Measurements from ENCODE around the gene STARD10. TPM values are rescaled to one million over a fixed set of nuclear protein-coding genes. Genes with fewer than 3 reads are reported as not detected.

The STARD10 gene
- total RNA-seq, 1 experiment from 2014 or later = 58.4 TPM

DNA sequence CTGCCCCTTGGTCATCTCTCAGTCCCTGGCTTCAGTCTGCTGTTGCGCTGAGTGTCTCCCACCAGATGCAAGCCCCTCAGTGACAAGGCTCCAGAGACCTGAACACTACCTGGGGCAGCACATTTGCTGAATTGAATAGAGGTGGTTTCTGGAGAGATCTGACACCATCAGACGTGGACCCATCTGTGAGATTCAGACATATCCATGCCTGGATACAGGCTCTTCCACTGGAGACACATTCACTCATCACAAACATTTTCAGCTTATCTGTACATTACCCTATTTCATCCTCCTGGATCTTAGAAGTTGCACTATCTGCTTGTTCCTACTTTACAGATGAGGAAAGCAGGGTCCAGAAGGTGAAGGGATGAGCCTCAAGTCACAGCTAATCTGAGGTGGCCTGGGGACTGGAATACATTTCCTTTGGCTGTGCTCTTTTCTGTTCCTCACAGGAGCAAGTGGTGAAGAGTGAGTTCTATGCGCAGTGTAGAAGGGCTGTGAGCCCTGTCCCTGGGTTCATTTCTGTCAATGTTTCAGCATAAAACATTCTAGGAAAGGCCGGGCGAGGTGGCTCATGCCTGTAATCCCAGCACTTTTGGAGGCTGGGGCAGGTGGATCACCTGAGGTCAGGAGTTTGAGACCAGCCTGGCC is 39.4 kb upstream of the STARD10 start:
- POLR2A ChIA-PET = no interaction called here
- TF ChIP-seq, protein P1, sequence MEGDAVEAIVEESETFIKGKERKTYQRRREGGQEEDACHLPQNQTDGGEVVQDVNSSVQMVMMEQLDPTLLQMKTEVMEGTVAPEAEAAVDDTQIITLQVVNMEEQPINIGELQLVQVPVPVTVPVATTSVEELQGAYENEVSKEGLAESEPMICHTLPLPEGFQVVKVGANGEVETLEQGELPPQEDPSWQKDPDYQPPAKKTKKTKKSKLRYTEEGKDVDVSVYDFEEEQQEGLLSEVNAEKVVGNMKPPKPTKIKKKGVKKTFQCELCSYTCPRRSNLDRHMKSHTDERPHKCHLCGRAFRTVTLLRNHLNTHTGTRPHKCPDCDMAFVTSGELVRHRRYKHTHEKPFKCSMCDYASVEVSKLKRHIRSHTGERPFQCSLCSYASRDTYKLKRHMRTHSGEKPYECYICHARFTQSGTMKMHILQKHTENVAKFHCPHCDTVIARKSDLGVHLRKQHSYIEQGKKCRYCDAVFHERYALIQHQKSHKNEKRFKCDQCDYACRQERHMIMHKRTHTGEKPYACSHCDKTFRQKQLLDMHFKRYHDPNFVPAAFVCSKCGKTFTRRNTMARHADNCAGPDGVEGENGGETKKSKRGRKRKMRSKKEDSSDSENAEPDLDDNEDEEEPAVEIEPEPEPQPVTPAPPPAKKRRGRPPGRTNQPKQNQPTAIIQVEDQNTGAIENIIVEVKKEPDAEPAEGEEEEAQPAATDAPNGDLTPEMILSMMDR (IDR thresholded peaks at IDR 0.05 in 2 of 3, conservative IDR thresholded peaks at IDR 0.05 in 1 of 3; ENCODE audit: borderline replicate concordance in 1 of 3, insufficient read depth in 1 of 3, low read depth in 2 of 3, low read length in 2 of 3) = no peak
- TF ChIP-seq EZH2 (IDR thresholded peaks at IDR 0.05) (no peak), ELF1 (IDR thresholded peaks at IDR 0.05; ENCODE audit: borderline replicate concordance, low read depth) (no peak), FOSL1 (IDR thresholded peaks at IDR 0.05; ENCODE audit: low read depth) (no peak), SP1 (IDR thresholded peaks at IDR 0.05; ENCODE audit: low read depth) (no peak), TCF7L2 (IDR thresholded peaks at IDR 0.05; ENCODE audit: borderline replicate concordance, extremely low read depth, insufficient read depth, insufficient read length) (no peak), POLR2AphosphoS5 (IDR thresholded peaks at IDR 0.05; ENCODE audit: low read depth, low read length) (no peak)
- TF ChIP-seq, protein P2, sequence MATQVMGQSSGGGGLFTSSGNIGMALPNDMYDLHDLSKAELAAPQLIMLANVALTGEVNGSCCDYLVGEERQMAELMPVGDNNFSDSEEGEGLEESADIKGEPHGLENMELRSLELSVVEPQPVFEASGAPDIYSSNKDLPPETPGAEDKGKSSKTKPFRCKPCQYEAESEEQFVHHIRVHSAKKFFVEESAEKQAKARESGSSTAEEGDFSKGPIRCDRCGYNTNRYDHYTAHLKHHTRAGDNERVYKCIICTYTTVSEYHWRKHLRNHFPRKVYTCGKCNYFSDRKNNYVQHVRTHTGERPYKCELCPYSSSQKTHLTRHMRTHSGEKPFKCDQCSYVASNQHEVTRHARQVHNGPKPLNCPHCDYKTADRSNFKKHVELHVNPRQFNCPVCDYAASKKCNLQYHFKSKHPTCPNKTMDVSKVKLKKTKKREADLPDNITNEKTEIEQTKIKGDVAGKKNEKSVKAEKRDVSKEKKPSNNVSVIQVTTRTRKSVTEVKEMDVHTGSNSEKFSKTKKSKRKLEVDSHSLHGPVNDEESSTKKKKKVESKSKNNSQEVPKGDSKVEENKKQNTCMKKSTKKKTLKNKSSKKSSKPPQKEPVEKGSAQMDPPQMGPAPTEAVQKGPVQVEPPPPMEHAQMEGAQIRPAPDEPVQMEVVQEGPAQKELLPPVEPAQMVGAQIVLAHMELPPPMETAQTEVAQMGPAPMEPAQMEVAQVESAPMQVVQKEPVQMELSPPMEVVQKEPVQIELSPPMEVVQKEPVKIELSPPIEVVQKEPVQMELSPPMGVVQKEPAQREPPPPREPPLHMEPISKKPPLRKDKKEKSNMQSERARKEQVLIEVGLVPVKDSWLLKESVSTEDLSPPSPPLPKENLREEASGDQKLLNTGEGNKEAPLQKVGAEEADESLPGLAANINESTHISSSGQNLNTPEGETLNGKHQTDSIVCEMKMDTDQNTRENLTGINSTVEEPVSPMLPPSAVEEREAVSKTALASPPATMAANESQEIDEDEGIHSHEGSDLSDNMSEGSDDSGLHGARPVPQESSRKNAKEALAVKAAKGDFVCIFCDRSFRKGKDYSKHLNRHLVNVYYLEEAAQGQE (IDR thresholded peaks at IDR 0.05; ENCODE audit: low read depth) = no peak
- no TSS peak for BruUV-seq (replicated peaks)

More for the DNA sequence above, 39.4 kb upstream of the STARD10 start:
- CTCF ChIA-PET = interaction anchor here (2.6 to 4.1 kb wide), 2 partner anchors 345 to 456 kb away, joined by 9 to 79 read pairs; no protein-coding TSS in a partner anchor
- no peaks in the 10 kb centered on the region for H3K9me2 ChIP-seq (ENCODE audit: insufficient read depth)
- no peaks in the 10 kb centered on the region for H3K79me2 ChIP-seq (ENCODE audit: insufficient read depth, low read length)
- H3K4me2 ChIP-seq (ENCODE audit: low read length) = no peak overlapping the region
- H2AFZ ChIP-seq (ENCODE audit: low read depth, low read length, poor library complexity, severe bottlenecking) = no peak overlapping the region
- H3K27ac ChIP-seq (ENCODE audit: low read depth, low read length) = no peak overlapping the region
- H3K27me3 ChIP-seq (ENCODE audit: insufficient read depth, low read length) = no peaks in the 10 kb centered on the region
- no peak overlapping the region for H3K9ac ChIP-seq (ENCODE audit: low read length)
- DNase-seq (ENCODE audit: low read depth, low spot score) (no peak), ATAC-seq (no peak)
- H3K4me3 ChIP-seq (replicated peaks in 1 of 2; ENCODE audit: low read depth in 1 of 2, low read length in 2 of 2) = no peak overlapping the region
- no peaks in the 10 kb centered on the region for H3K36me3 ChIP-seq (ENCODE audit: control insufficient read depth in 1 of 2, insufficient read depth in 2 of 2, low read length in 2 of 2)
- RAD21 ChIA-PET (ENCODE audit: low non-redundant PET in 1 of 2, low total read pairs in 2 of 2, uncharacterized antibody in 2 of 2, unreplicated experiment in 2 of 2) = no interaction called here
- no peaks in the 10 kb centered on the region for H4K20me1 ChIP-seq (ENCODE audit: insufficient read depth)
- peaks cover 0 to 6% of the 10 kb centered on the region in 2 experiments; a peak in 2 of 4 replicates for H3K4me1 ChIP-seq (ENCODE audit: control insufficient read depth in 1 of 2, insufficient read depth in 2 of 2, low read length in 2 of 2)
- intact Hi-C loops (cut with micrococcal nuclease) = no loop called here
- H3K9me3 ChIP-seq (ENCODE audit: control insufficient read depth in 1 of 2, insufficient read depth in 1 of 2, low read depth in 1 of 2, low read length in 2 of 2) = no peaks in the 10 kb centered on the region

Data from HCT116 (cell line).